ENCODE results near the gene KRT75. TPM values are rescaled to one million over a fixed set of nuclear protein-coding genes. Genes with fewer than 3 reads are reported as not detected.

The KRT75 gene
- total RNA-seq, 1 donor from 2014 or later, result 1.8 TPM

GRCh38 chr12:52418576-52419110 is 15.5 kb downstream of the KRT75 start:
- no peak overlapping the region for H3K4me3 ChIP-seq (ENCODE audit: low read depth, low read length)
- no peaks in the 10 kb centered on the region for H3K27me3 ChIP-seq (ENCODE audit: control insufficient read depth, insufficient read depth, low read length)
- no peaks in the 10 kb centered on the region for H3K36me3 ChIP-seq (ENCODE audit: control insufficient read depth, insufficient read depth, low read length)
- DNase-seq (ENCODE audit: low read depth), result peak; percentile 50
- FAIRE-seq, result no peak
- TF ChIP-seq CTCF (IDR thresholded peaks at IDR 0.05; ENCODE audit: insufficient read depth, low read length, severe bottlenecking), result no peak

GRCh38 chr12:52417740-52418139 is 16.4 kb downstream of the KRT75 start:
- Histone ChIP-seq H3K27me3 (ENCODE audit: control insufficient read depth, insufficient read depth, low read length) (no peaks in the 10 kb centered on the region), H3K36me3 (ENCODE audit: control insufficient read depth, insufficient read depth, low read length) (no peaks in the 10 kb centered on the region), H3K4me3 (ENCODE audit: low read depth, low read length) (no peak overlapping the region)
- TF ChIP-seq CTCF (IDR thresholded peaks at IDR 0.05; ENCODE audit: insufficient read depth, low read length, severe bottlenecking), result no peak
- DNase-seq (ENCODE audit: low read depth), result no peak
- peak; percentile 28 for FAIRE-seq

GRCh38 chr12:52416795-52417194 is 17.4 kb downstream of the KRT75 start:
- no peak for TF ChIP-seq CTCF (IDR thresholded peaks at IDR 0.05; ENCODE audit: insufficient read depth, low read length, severe bottlenecking)
- H3K36me3 ChIP-seq (ENCODE audit: control insufficient read depth, insufficient read depth, low read length), result no peaks in the 10 kb centered on the region
- FAIRE-seq (no peak), DNase-seq (ENCODE audit: low read depth) (no peak)
- H3K27me3 ChIP-seq (ENCODE audit: control insufficient read depth, insufficient read depth, low read length), result no peaks in the 10 kb centered on the region
- H3K4me3 ChIP-seq (ENCODE audit: low read depth, low read length), result no peak overlapping the region

- FAIRE-seq, result peak; percentile 96
- TF ChIP-seq CTCF (IDR thresholded peaks at IDR 0.05; ENCODE audit: insufficient read depth, low read length, severe bottlenecking), result no peak
- no peaks in the 10 kb centered on the region for H3K27me3 ChIP-seq (ENCODE audit: control insufficient read depth, insufficient read depth, low read length)
- no peak overlapping the region for H3K4me3 ChIP-seq (ENCODE audit: low read depth, low read length)
- H3K36me3 ChIP-seq (ENCODE audit: control insufficient read depth, insufficient read depth, low read length), result no peaks in the 10 kb centered on the region
- peak; percentile 97 for DNase-seq (ENCODE audit: low read depth)
Observed at GRCh38 chr12:52415870-52416750, 18.1 kb downstream of the KRT75 start.

GRCh38 chr12:52414936-52415335 is 19.2 kb downstream of the KRT75 start:
- no peak overlapping the region for H3K4me3 ChIP-seq (ENCODE audit: low read depth, low read length)
- H3K36me3 ChIP-seq (ENCODE audit: control insufficient read depth, insufficient read depth, low read length), result no peaks in the 10 kb centered on the region
- TF ChIP-seq CTCF (IDR thresholded peaks at IDR 0.05; ENCODE audit: insufficient read depth, low read length, severe bottlenecking), result no peak
- no peaks in the 10 kb centered on the region for H3K27me3 ChIP-seq (ENCODE audit: control insufficient read depth, insufficient read depth, low read length)
- FAIRE-seq, result peak; percentile 88
- DNase-seq (ENCODE audit: low read depth), result no peak
